A673 (cell line): Measurements from ENCODE around the gene TTC34.

Source experiments
- EZH2 ChIP-seq: fragments of 200-600 bp; sonication (generic); IDR thresholded peaks from 2 replicates; pipeline ENCODE4 v1.6.1; 2017; ENCODE audit warnings: borderline replicate concordance, low read depth, mild to moderate bottlenecking, mixed read lengths, antibody characterized with exemption, low read length; ENCODE audit not compliant: poor library complexity, severe bottlenecking
- TF ChIP-seq, protein P1 (sequence below): fragments of 300-800, 200-600 bp; sonication (generic); conservative IDR thresholded peaks from 2 replicates; pipeline ENCODE4 v1.5.1; 2017; ENCODE audit warnings: low read depth, mild to moderate bottlenecking, antibody characterized with exemption, low read length, moderate library complexity, mixed read lengths

DNA sequence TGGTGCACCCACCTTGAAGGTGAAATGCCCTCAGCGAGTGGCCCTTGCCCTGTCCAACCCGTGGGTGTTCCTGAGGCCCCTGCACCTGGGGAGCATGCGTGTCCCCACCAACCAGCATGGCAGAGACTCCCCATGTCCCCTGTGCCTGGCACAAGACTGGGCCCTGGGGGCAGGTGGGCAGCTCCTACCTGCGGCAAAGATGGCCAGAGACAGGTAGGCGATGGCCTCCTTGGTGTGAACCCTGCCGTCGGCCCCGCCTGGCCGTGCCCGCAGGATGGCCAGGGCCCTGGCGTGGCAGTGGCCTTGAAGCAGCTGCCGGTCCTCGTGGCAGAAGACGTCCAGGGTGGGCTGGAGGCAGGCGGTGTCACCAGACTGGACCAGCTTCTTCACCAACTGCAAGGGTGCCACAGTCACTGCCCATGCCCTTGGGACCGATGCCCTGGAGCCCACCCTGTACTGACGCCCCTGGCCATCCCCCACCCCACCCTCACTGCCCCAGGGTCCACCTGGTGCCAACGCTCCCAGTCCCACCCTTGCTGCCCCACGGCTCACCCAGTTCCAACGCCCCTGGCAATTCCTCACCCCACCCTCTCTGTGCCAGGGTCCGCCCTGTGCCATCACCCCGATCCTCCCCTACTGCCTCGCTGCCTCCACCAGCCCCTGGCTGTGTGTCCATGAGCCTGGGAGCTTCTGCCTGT lies 15.7 kb downstream of the TTC34 start:
- TF ChIP-seq, protein P1, sequence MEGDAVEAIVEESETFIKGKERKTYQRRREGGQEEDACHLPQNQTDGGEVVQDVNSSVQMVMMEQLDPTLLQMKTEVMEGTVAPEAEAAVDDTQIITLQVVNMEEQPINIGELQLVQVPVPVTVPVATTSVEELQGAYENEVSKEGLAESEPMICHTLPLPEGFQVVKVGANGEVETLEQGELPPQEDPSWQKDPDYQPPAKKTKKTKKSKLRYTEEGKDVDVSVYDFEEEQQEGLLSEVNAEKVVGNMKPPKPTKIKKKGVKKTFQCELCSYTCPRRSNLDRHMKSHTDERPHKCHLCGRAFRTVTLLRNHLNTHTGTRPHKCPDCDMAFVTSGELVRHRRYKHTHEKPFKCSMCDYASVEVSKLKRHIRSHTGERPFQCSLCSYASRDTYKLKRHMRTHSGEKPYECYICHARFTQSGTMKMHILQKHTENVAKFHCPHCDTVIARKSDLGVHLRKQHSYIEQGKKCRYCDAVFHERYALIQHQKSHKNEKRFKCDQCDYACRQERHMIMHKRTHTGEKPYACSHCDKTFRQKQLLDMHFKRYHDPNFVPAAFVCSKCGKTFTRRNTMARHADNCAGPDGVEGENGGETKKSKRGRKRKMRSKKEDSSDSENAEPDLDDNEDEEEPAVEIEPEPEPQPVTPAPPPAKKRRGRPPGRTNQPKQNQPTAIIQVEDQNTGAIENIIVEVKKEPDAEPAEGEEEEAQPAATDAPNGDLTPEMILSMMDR: no peak
- TF ChIP-seq EZH2: no peak
